Stimulated activated CD4-positive, alpha-beta T cell treated with anti-CD3 and anti-CD28 coated beads, Interleukin-15, amount 100 ng/mL, for 24 hours (primary cell): ENCODE results near the gene FGF18.

Experiments used
- DNase-seq: peaks from one replicate; pipeline ENCODE4 v3.0.0-alpha.2; 2020

FGF18 gene

GRCh38 chr5:171424726-171425125 is 5.3 kb downstream of the FGF18 start:
- DNase-seq, result no peak

- no peak for DNase-seq
These were observed 6.3 kb downstream of the FGF18 start for GRCh38 chr5:171425596-171426244.

- no peak for DNase-seq
These were observed 6.8 kb downstream of the FGF18 start for GRCh38 chr5:171426266-171426665.

GRCh38 chr5:171426680-171427079 is 7.2 kb downstream of the FGF18 start:
- no peak for DNase-seq

- no peak for DNase-seq
These were observed 8.1 kb downstream of the FGF18 start for GRCh38 chr5:171427318-171428167.

GRCh38 chr5:171428168-171428696 is 8.8 kb downstream of the FGF18 start:
- no peak for DNase-seq

- no peak for DNase-seq
These were observed 9.5 kb downstream of the FGF18 start for GRCh38 chr5:171428809-171429542.

GRCh38 chr5:171429543-171429910 is 10.1 kb downstream of the FGF18 start:
- DNase-seq, result no peak

- no peak for DNase-seq
These were observed 11.9 kb downstream of the FGF18 start for GRCh38 chr5:171431251-171431777.

GRCh38 chr5:171432076-171432475 is 12.6 kb downstream of the FGF18 start:
- DNase-seq, result no peak

- no peak for DNase-seq
These were observed 13.3 kb downstream of the FGF18 start for GRCh38 chr5:171432583-171433351.

GRCh38 chr5:171433352-171433698 is 13.9 kb downstream of the FGF18 start:
- DNase-seq, result no peak

- no peak for DNase-seq
These were observed 14.7 kb downstream of the FGF18 start for GRCh38 chr5:171433982-171434676.

GRCh38 chr5:171434874-171435273 is 15.4 kb downstream of the FGF18 start:
- no peak for DNase-seq

GRCh38 chr5:171435908-171436307 is 16.5 kb downstream of the FGF18 start:
- DNase-seq, result no peak

GRCh38 chr5:171436804-171437285 is 17.4 kb downstream of the FGF18 start:
- DNase-seq, result no peak

- DNase-seq, result no peak
These were observed 17.9 kb downstream of the FGF18 start for GRCh38 chr5:171437286-171437821.

GRCh38 chr5:171438738-171439137 is 19.3 kb downstream of the FGF18 start:
- no peak for DNase-seq

GRCh38 chr5:171441246-171441791 is 21.9 kb downstream of the FGF18 start:
- DNase-seq, result no peak

GRCh38 chr5:171442287-171443042 is 23.0 kb downstream of the FGF18 start:
- no peak for DNase-seq
